HG02943 (cell line): ENCODE data around the gene TNS1.

Source experiments
- ATAC-seq: cut with Tn5 transposase; IDR thresholded peaks from one replicate; pipeline ENCODE4 v1.9.1; 2021; ENCODE audit warnings: mild to moderate bottlenecking, low read depth, moderate library complexity; ENCODE audit not compliant: unreplicated experiment

Gene TNS1

GRCh38 chr2:217919204-217919603 is 83.6 kb downstream of the TNS1 start:
- no peak for ATAC-seq

- no peak for ATAC-seq
Observed at GRCh38 chr2:217918308-217919024, 84.3 kb downstream of the TNS1 start.

- ATAC-seq: no peak
Observed at GRCh38 chr2:217916504-217917254, 86.1 kb downstream of the TNS1 start.

- no peak for ATAC-seq
Observed at GRCh38 chr2:217915706-217916105, 87.1 kb downstream of the TNS1 start.

- ATAC-seq: no peak
Observed at GRCh38 chr2:217914878-217915277, 87.9 kb downstream of the TNS1 start.

GRCh38 chr2:217914078-217914477 is 88.7 kb downstream of the TNS1 start:
- ATAC-seq: no peak

GRCh38 chr2:217913436-217913835 is 89.4 kb downstream of the TNS1 start:
- no peak for ATAC-seq

- no peak for ATAC-seq
Observed at GRCh38 chr2:217912098-217913024, 90.4 kb downstream of the TNS1 start.

GRCh38 chr2:217911283-217912097 is 91.3 kb downstream of the TNS1 start:
- ATAC-seq: no peak

- no peak for ATAC-seq
Observed at GRCh38 chr2:217910875-217911212, 92.0 kb downstream of the TNS1 start.

GRCh38 chr2:217909156-217909820 is 93.5 kb downstream of the TNS1 start:
- no peak for ATAC-seq

- no peak for ATAC-seq
Observed at GRCh38 chr2:217908544-217908943, 94.3 kb downstream of the TNS1 start.

- ATAC-seq: no peak
Observed at GRCh38 chr2:217907266-217907665, 95.5 kb downstream of the TNS1 start.

GRCh38 chr2:217906798-217907197 is 96.0 kb downstream of the TNS1 start:
- ATAC-seq: no peak

- no peak for ATAC-seq
Observed at GRCh38 chr2:217905896-217906295, 96.9 kb downstream of the TNS1 start.

- ATAC-seq: no peak
Observed at GRCh38 chr2:217905395-217905794, 97.4 kb downstream of the TNS1 start.

- ATAC-seq: no peak
Observed at GRCh38 chr2:217904614-217904965, 98.2 kb downstream of the TNS1 start.

GRCh38 chr2:217903859-217904613 is 98.8 kb downstream of the TNS1 start:
- ATAC-seq: no peak
